Right lobe of liver (tissue), 4 donors: Measurements from ENCODE around the gene C2orf81.

ENCODE experiments used
- CTCF ChIP-seq, 4 donors: fragments of 200-600 bp in 3 of 4; fragments of 450-650 bp in 1 of 4; IDR thresholded peaks; one replicate each; pipeline versions ENCODE4 v1.5.1 to v1.8.0; 2016 to 2022; ENCODE audit warnings: antibody characterized with exemption in 4 of 4, mild to moderate bottlenecking in 2 of 4
- POLR2A ChIP-seq: fragments of 450-650 bp; IDR thresholded peaks from one replicate; pipeline ENCODE4 v1.6.1; 2017; ENCODE audit warnings: antibody characterized with exemption, mild to moderate bottlenecking
- donor health status: DM: no; HTN: no; CAD: no.
- donor health status: DM: no; HTN: no; CAD: no.
- donor health status: DM: no; HTN: yes; CAD: no.

- TF ChIP-seq POLR2A (no peak), CTCF (IDR thresholded peaks at IDR 0.05) (no peak)
Measured at GRCh38 chr2:74385396-74385795, 36.0 kb downstream of the C2orf81 start.
